ENCODE results near the gene CDYL2.

Gene CDYL2

GRCh38 chr16:80752541-80752940, 51.9 kb downstream of the CDYL2 start:
- TF ChIP-seq CTCF (conservative IDR thresholded peaks at IDR 0.05; ENCODE audit: low read depth, low read length) = no peak
- H3K9ac ChIP-seq = no peak overlapping the region
- H3K79me2 ChIP-seq (ENCODE audit: insufficient read depth, low read depth) = peaks cover 30% of the 10 kb centered on the region
- H3K4me3 ChIP-seq (IDR thresholded peaks at IDR 0.05; ENCODE audit: insufficient read depth, low read depth, low read length) = no peak overlapping the region
- H3K27ac ChIP-seq = no peak overlapping the region
- H2AFZ ChIP-seq (ENCODE audit: low read depth) = no peak overlapping the region
- no peak overlapping the region for H3K4me2 ChIP-seq
- H3K27me3 ChIP-seq (ENCODE audit: insufficient read depth, low read depth) = no peaks in the 10 kb centered on the region
- H3K4me1 ChIP-seq (ENCODE audit: low read depth, poor library complexity, severe bottlenecking) = peaks cover 11% of the 10 kb centered on the region
- no peaks in the 10 kb centered on the region for H4K20me1 ChIP-seq (ENCODE audit: insufficient read depth)
- no peaks in the 10 kb centered on the region for H3K36me3 ChIP-seq (ENCODE audit: insufficient read depth)

GRCh38 chr16:80751167-80751566, 53.2 kb downstream of the CDYL2 start:
- H3K27me3 ChIP-seq (ENCODE audit: insufficient read depth, low read depth) = no peaks in the 10 kb centered on the region
- H3K36me3 ChIP-seq (ENCODE audit: insufficient read depth) = no peaks in the 10 kb centered on the region
- H3K4me1 ChIP-seq (ENCODE audit: low read depth, poor library complexity, severe bottlenecking) = peaks cover 24% of the 10 kb centered on the region
- TF ChIP-seq CTCF (conservative IDR thresholded peaks at IDR 0.05; ENCODE audit: low read depth, low read length) = no peak
- H2AFZ ChIP-seq (ENCODE audit: low read depth) = no peak overlapping the region
- no peak overlapping the region for H3K27ac ChIP-seq
- H4K20me1 ChIP-seq (ENCODE audit: insufficient read depth) = no peaks in the 10 kb centered on the region
- H3K4me3 ChIP-seq (IDR thresholded peaks at IDR 0.05; ENCODE audit: insufficient read depth, low read depth, low read length) = no peak overlapping the region
- H3K79me2 ChIP-seq (ENCODE audit: insufficient read depth, low read depth) = peaks cover 38% of the 10 kb centered on the region
- H3K9ac ChIP-seq = no peak overlapping the region
- no peak overlapping the region for H3K4me2 ChIP-seq

GRCh38 chr16:80746231-80746630, 58.2 kb downstream of the CDYL2 start:
- Histone ChIP-seq H3K79me2 (ENCODE audit: insufficient read depth, low read depth) (peaks cover 33% of the 10 kb centered on the region), H4K20me1 (ENCODE audit: insufficient read depth) (no peaks in the 10 kb centered on the region)
- no peak for TF ChIP-seq CTCF (conservative IDR thresholded peaks at IDR 0.05; ENCODE audit: low read depth, low read length)

GRCh38 chr16:80744856-80745255, 59.5 kb downstream of the CDYL2 start:
- no peaks in the 10 kb centered on the region for H3K27me3 ChIP-seq (ENCODE audit: insufficient read depth, low read depth)
- H3K4me1 ChIP-seq (ENCODE audit: low read depth, poor library complexity, severe bottlenecking) = peaks cover 56% of the 10 kb centered on the region
- no peak for TF ChIP-seq CTCF (conservative IDR thresholded peaks at IDR 0.05; ENCODE audit: low read depth, low read length)
- peak overlapping the region; percentile 23; the same call in 1 of the 2 replicates for H3K27ac ChIP-seq
- H4K20me1 ChIP-seq (ENCODE audit: insufficient read depth) = no peaks in the 10 kb centered on the region
- H3K36me3 ChIP-seq (ENCODE audit: insufficient read depth) = no peaks in the 10 kb centered on the region
- no peak overlapping the region for H2AFZ ChIP-seq (ENCODE audit: low read depth)
- peaks cover 33% of the 10 kb centered on the region for H3K79me2 ChIP-seq (ENCODE audit: insufficient read depth, low read depth)
- H3K9ac ChIP-seq = no peak overlapping the region
- H3K4me2 ChIP-seq = peak overlapping the region; percentile 30; the same call in 1 of the 2 replicates
- H3K4me3 ChIP-seq (IDR thresholded peaks at IDR 0.05; ENCODE audit: insufficient read depth, low read depth, low read length) = no peak overlapping the region

More at GRCh38 chr16:80746231-80746630, 58.2 kb downstream of the CDYL2 start:
- no peaks in the 10 kb centered on the region for H3K36me3 ChIP-seq (ENCODE audit: insufficient read depth)
- no peaks in the 10 kb centered on the region for H3K27me3 ChIP-seq (ENCODE audit: insufficient read depth, low read depth)
- H3K4me3 ChIP-seq (IDR thresholded peaks at IDR 0.05; ENCODE audit: insufficient read depth, low read depth, low read length) = no peak overlapping the region
- no peak overlapping the region for H2AFZ ChIP-seq (ENCODE audit: low read depth)
- no peak overlapping the region for H3K9ac ChIP-seq
- no peak overlapping the region for H3K4me2 ChIP-seq
- peaks cover 56% of the 10 kb centered on the region for H3K4me1 ChIP-seq (ENCODE audit: low read depth, poor library complexity, severe bottlenecking)
- no peak overlapping the region for H3K27ac ChIP-seq
